ENCODE measurements around the gene LRRC75A.

Gene LRRC75A

GRCh38 chr17:16513873-16514272, 21.9 kb upstream of the LRRC75A start:
- no peaks in the 10 kb centered on the region for H3K36me3 ChIP-seq (ENCODE audit: control insufficient read depth, low read depth, low read length)
- H3K27me3 ChIP-seq (ENCODE audit: control insufficient read depth, insufficient read depth, low read length), result peaks cover 6% of the 10 kb centered on the region
- H3K9ac ChIP-seq (ENCODE audit: low read length), result no peak overlapping the region
- H3K4me3 ChIP-seq (ENCODE audit: low read length), result no peak overlapping the region
- H3K4me1 ChIP-seq (ENCODE audit: control insufficient read depth, low read depth, low read length), result peaks cover 24% of the 10 kb centered on the region
- H3K27ac ChIP-seq (ENCODE audit: low read length), result no peak overlapping the region
- no peaks in the 10 kb centered on the region for H3K9me3 ChIP-seq (ENCODE audit: control insufficient read depth, low read depth, low read length)

GRCh38 chr17:16512011-16512410, 20.0 kb upstream of the LRRC75A start:
- Histone ChIP-seq H3K4me1 (ENCODE audit: control insufficient read depth, low read depth, low read length) (peaks cover 23% of the 10 kb centered on the region), H3K9me3 (ENCODE audit: control insufficient read depth, low read depth, low read length) (no peaks in the 10 kb centered on the region), H3K27me3 (ENCODE audit: control insufficient read depth, insufficient read depth, low read length) (peaks cover 2% of the 10 kb centered on the region), H3K36me3 (ENCODE audit: control insufficient read depth, low read depth, low read length) (no peaks in the 10 kb centered on the region), H3K4me3 (ENCODE audit: low read length) (no peak overlapping the region), H3K27ac (ENCODE audit: low read length) (no peak overlapping the region), H3K9ac (ENCODE audit: low read length) (no peak overlapping the region)

- no peaks in the 10 kb centered on the region for H3K9me3 ChIP-seq (ENCODE audit: control insufficient read depth, low read depth, low read length)
- no peaks in the 10 kb centered on the region for H3K36me3 ChIP-seq (ENCODE audit: control insufficient read depth, low read depth, low read length)
- H3K4me1 ChIP-seq (ENCODE audit: control insufficient read depth, low read depth, low read length), result peaks cover 20% of the 10 kb centered on the region
- H3K27me3 ChIP-seq (ENCODE audit: control insufficient read depth, insufficient read depth, low read length), result no peaks in the 10 kb centered on the region
- H3K27ac ChIP-seq (ENCODE audit: low read length), result no peak overlapping the region
- H3K9ac ChIP-seq (ENCODE audit: low read length), result no peak overlapping the region
- H3K4me3 ChIP-seq (ENCODE audit: low read length), result no peak overlapping the region
Observed at GRCh38 chr17:16511593-16511992, 19.6 kb upstream of the LRRC75A start.

- no peaks in the 10 kb centered on the region for H3K27me3 ChIP-seq (ENCODE audit: control insufficient read depth, insufficient read depth, low read length)
- H3K27ac ChIP-seq (ENCODE audit: low read length), result no peak overlapping the region
- no peaks in the 10 kb centered on the region for H3K36me3 ChIP-seq (ENCODE audit: control insufficient read depth, low read depth, low read length)
- H3K9ac ChIP-seq (ENCODE audit: low read length), result no peak overlapping the region
- peaks cover 15% of the 10 kb centered on the region for H3K4me1 ChIP-seq (ENCODE audit: control insufficient read depth, low read depth, low read length)
- no peaks in the 10 kb centered on the region for H3K9me3 ChIP-seq (ENCODE audit: control insufficient read depth, low read depth, low read length)
- no peak overlapping the region for H3K4me3 ChIP-seq (ENCODE audit: low read length)
Observed at GRCh38 chr17:16507918-16508533, 16.0 kb upstream of the LRRC75A start.

- H3K27ac ChIP-seq (ENCODE audit: low read length), result no peak overlapping the region
- no peak overlapping the region for H3K9ac ChIP-seq (ENCODE audit: low read length)
- no peaks in the 10 kb centered on the region for H3K9me3 ChIP-seq (ENCODE audit: control insufficient read depth, low read depth, low read length)
- no peaks in the 10 kb centered on the region for H3K36me3 ChIP-seq (ENCODE audit: control insufficient read depth, low read depth, low read length)
- no peak overlapping the region for H3K4me3 ChIP-seq (ENCODE audit: low read length)
- peaks cover under 1% of the 10 kb centered on the region for H3K4me1 ChIP-seq (ENCODE audit: control insufficient read depth, low read depth, low read length)
- H3K27me3 ChIP-seq (ENCODE audit: control insufficient read depth, insufficient read depth, low read length), result no peaks in the 10 kb centered on the region
Observed at GRCh38 chr17:16506188-16506587, 14.2 kb upstream of the LRRC75A start.

- H3K36me3 ChIP-seq (ENCODE audit: control insufficient read depth, low read depth, low read length), result no peaks in the 10 kb centered on the region
- H3K9me3 ChIP-seq (ENCODE audit: control insufficient read depth, low read depth, low read length), result no peaks in the 10 kb centered on the region
- H3K9ac ChIP-seq (ENCODE audit: low read length), result no peak overlapping the region
- no peaks in the 10 kb centered on the region for H3K27me3 ChIP-seq (ENCODE audit: control insufficient read depth, insufficient read depth, low read length)
- H3K4me3 ChIP-seq (ENCODE audit: low read length), result no peak overlapping the region
- no peaks in the 10 kb centered on the region for H3K4me1 ChIP-seq (ENCODE audit: control insufficient read depth, low read depth, low read length)
- no peak overlapping the region for H3K27ac ChIP-seq (ENCODE audit: low read length)
Observed at GRCh38 chr17:16504984-16505383, 13.0 kb upstream of the LRRC75A start.

GRCh38 chr17:16496820-16497489, 5.0 kb upstream of the LRRC75A start:
- H3K27me3 ChIP-seq (ENCODE audit: control insufficient read depth, insufficient read depth, low read length), result peaks cover 16% of the 10 kb centered on the region
- no peaks in the 10 kb centered on the region for H3K36me3 ChIP-seq (ENCODE audit: control insufficient read depth, low read depth, low read length)
- no peaks in the 10 kb centered on the region for H3K9me3 ChIP-seq (ENCODE audit: control insufficient read depth, low read depth, low read length)
- H3K27ac ChIP-seq (ENCODE audit: low read length), result no peak overlapping the region
- no peak overlapping the region for H3K4me3 ChIP-seq (ENCODE audit: low read length)
- peaks cover 10% of the 10 kb centered on the region for H3K4me1 ChIP-seq (ENCODE audit: control insufficient read depth, low read depth, low read length)
- H3K9ac ChIP-seq (ENCODE audit: low read length), result no peak overlapping the region

GRCh38 chr17:16495980-16496819, 4.2 kb upstream of the LRRC75A start:
- Histone ChIP-seq H3K9me3 (ENCODE audit: control insufficient read depth, low read depth, low read length) (no peaks in the 10 kb centered on the region), H3K27me3 (ENCODE audit: control insufficient read depth, insufficient read depth, low read length) (peaks cover 17% of the 10 kb centered on the region), H3K4me1 (ENCODE audit: control insufficient read depth, low read depth, low read length) (peaks cover 10% of the 10 kb centered on the region), H3K27ac (ENCODE audit: low read length) (no peak overlapping the region), H3K9ac (ENCODE audit: low read length) (no peak overlapping the region), H3K4me3 (ENCODE audit: low read length) (no peak overlapping the region), H3K36me3 (ENCODE audit: control insufficient read depth, low read depth, low read length) (no peaks in the 10 kb centered on the region)

GRCh38 chr17:16495561-16495960, 3.6 kb upstream of the LRRC75A start:
- Histone ChIP-seq H3K4me1 (ENCODE audit: control insufficient read depth, low read depth, low read length) (peaks cover 17% of the 10 kb centered on the region), H3K9ac (ENCODE audit: low read length) (no peak overlapping the region), H3K27me3 (ENCODE audit: control insufficient read depth, insufficient read depth, low read length) (peaks cover 24% of the 10 kb centered on the region), H3K36me3 (ENCODE audit: control insufficient read depth, low read depth, low read length) (no peaks in the 10 kb centered on the region), H3K9me3 (ENCODE audit: control insufficient read depth, low read depth, low read length) (no peaks in the 10 kb centered on the region), H3K27ac (ENCODE audit: low read length) (no peak overlapping the region), H3K4me3 (ENCODE audit: low read length) (no peak overlapping the region)

GRCh38 chr17:16494059-16494458, 2.1 kb upstream of the LRRC75A start:
- H3K27ac ChIP-seq (ENCODE audit: low read length), result no peak overlapping the region
- H3K36me3 ChIP-seq (ENCODE audit: control insufficient read depth, low read depth, low read length), result no peaks in the 10 kb centered on the region
- H3K27me3 ChIP-seq (ENCODE audit: control insufficient read depth, insufficient read depth, low read length), result peaks cover 36% of the 10 kb centered on the region
- H3K9me3 ChIP-seq (ENCODE audit: control insufficient read depth, low read depth, low read length), result no peaks in the 10 kb centered on the region
- no peak overlapping the region for H3K4me3 ChIP-seq (ENCODE audit: low read length)
- peaks cover 19% of the 10 kb centered on the region for H3K4me1 ChIP-seq (ENCODE audit: control insufficient read depth, low read depth, low read length)
- no peak overlapping the region for H3K9ac ChIP-seq (ENCODE audit: low read length)

GRCh38 chr17:16493531-16494046, 1.6 kb upstream of the LRRC75A start:
- H3K36me3 ChIP-seq (ENCODE audit: control insufficient read depth, low read depth, low read length), result no peaks in the 10 kb centered on the region
- H3K4me3 ChIP-seq (ENCODE audit: low read length), result no peak overlapping the region
- H3K9me3 ChIP-seq (ENCODE audit: control insufficient read depth, low read depth, low read length), result no peaks in the 10 kb centered on the region
- H3K4me1 ChIP-seq (ENCODE audit: control insufficient read depth, low read depth, low read length), result peaks cover 24% of the 10 kb centered on the region
- peaks cover 37% of the 10 kb centered on the region for H3K27me3 ChIP-seq (ENCODE audit: control insufficient read depth, insufficient read depth, low read length)
- H3K27ac ChIP-seq (ENCODE audit: low read length), result no peak overlapping the region
- H3K9ac ChIP-seq (ENCODE audit: low read length), result no peak overlapping the region
